HS-5 (cell line): Measurements from ENCODE around the gene AZU1.
"Not testable (repeated sequence)": the region's sequence is repeated elsewhere in the genome, so short reads cannot be mapped to it uniquely, and the experiment has no call there.

ENCODE experiments used
- DNase-seq: peaks from one replicate; pipeline ENCODE4 v3.0.0-alpha.2; 2012; ENCODE audit warnings: low read depth

AZU1 gene

GRCh38 chr19:831407-832369 lies 4.1 kb downstream of the AZU1 start:
- DNase-seq = no peak

- no peak for DNase-seq
Measured at GRCh38 chr19:834216-834615, 6.6 kb downstream of the AZU1 start.

- no peak for DNase-seq
Measured at GRCh38 chr19:835210-835810, 7.7 kb downstream of the AZU1 start.

GRCh38 chr19:840519-841206 lies 13.0 kb downstream of the AZU1 start, which contains the start of gene PRTN3:
Gene PRTN3 (plus strand): TSS chr19:840999. CDS start chr19:841009, 10 bp downstream.
- DNase-seq = no peak

- DNase-seq = not testable (repeated sequence)
Measured at GRCh38 chr19:842802-843179, 15.2 kb downstream of the AZU1 start.

- DNase-seq = no peak
Measured at GRCh38 chr19:843180-843835, 15.7 kb downstream of the AZU1 start.

- DNase-seq = no peak
Measured at GRCh38 chr19:843836-844545, 16.4 kb downstream of the AZU1 start.

GRCh38 chr19:844546-844971 lies 16.9 kb downstream of the AZU1 start:
- no peak for DNase-seq

GRCh38 chr19:845707-846521 lies 18.3 kb downstream of the AZU1 start:
- DNase-seq = no peak

GRCh38 chr19:848386-848921 lies 20.8 kb downstream of the AZU1 start:
- DNase-seq = no peak

- not testable (repeated sequence) for DNase-seq
Measured at GRCh38 chr19:849195-849594, 21.6 kb downstream of the AZU1 start.

- no peak for DNase-seq
Measured at GRCh38 chr19:850221-850978, 22.8 kb downstream of the AZU1 start.

GRCh38 chr19:850979-851335 lies 23.3 kb downstream of the AZU1 start:
- no peak for DNase-seq

- no peak for DNase-seq
Measured at GRCh38 chr19:852136-853013, 24.7 kb downstream of the AZU1 start, which contains the start of gene ELANE. Gene ELANE (plus strand): TSS chr19:852303. CDS start chr19:852329, 26 bp downstream.

- no peak for DNase-seq
Measured at GRCh38 chr19:853014-853585, 25.5 kb downstream of the AZU1 start.

- not testable (repeated sequence) for DNase-seq
Measured at GRCh38 chr19:853614-854220, 26.1 kb downstream of the AZU1 start.

- DNase-seq = no peak
Measured at GRCh38 chr19:854549-854948, 26.9 kb downstream of the AZU1 start.

- DNase-seq = no peak
Measured at GRCh38 chr19:855142-855541, 27.5 kb downstream of the AZU1 start.
